HG02884 (cell line): Measurements from ENCODE around the gene KDM4D.
"Not testable (repeated sequence)": the region's sequence is repeated elsewhere in the genome, so short reads cannot be mapped to it uniquely, and the experiment has no call there.

Experiments used
- ATAC-seq: cut with Tn5 transposase; IDR thresholded peaks from one replicate; pipeline ENCODE4 v1.9.1; 2021; ENCODE audit warnings: mild to moderate bottlenecking, moderate library complexity; ENCODE audit not compliant: unreplicated experiment

Gene KDM4D

DNA sequence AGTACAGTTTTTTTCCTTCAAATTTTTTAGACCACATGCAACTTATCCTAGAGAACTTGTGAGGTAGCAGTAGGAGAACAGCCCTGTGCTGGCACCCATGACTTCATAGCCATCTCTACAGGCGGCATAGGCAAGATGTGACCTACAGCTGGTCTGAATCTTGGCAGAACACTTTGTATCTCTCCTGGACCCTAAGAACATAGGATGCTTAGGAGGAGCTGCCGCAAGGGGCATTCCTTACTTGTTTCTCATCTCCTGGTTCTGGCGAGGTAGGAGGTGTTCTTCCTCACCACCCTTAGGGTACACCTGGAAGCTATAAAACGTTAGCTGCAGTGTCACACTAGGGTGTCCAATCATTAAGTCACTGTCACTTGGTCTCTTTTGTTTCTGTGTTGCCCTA is 16.5 kb upstream of the KDM4D start:
- no peak for ATAC-seq

DNA sequence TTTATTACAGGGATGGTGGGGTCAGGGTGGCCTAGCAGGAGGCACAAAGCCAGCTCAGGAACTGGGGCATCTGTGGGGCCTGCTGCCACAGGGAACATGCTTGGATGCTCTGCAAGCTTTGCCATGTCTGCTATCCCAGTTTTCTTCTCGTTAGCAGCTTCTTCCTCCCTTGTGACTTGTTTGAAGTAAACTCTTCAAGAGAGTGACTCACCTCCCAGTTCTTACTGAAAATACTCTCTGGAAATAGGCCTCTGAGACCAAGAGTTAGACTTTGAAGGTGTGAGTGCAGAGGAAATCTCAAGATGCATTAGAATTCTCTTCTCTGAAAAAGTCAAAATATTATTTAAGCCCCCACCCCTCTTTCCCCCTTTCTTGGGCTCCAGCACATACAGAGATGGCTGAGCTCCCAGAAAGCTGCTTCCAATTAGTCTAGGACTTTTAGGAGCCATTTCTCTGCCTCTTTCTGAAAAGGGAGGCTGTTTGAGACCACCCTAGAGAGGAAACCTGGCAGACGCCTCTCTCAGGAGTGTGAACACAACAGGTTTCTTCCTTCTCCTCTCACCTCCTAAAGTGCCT is 15.3 kb upstream of the KDM4D start:
- ATAC-seq: no peak

- ATAC-seq: no peak
These were observed 14.3 kb upstream of the KDM4D start for GRCh38 chr11:94959179-94959578.

- no peak for ATAC-seq
These were observed 13.0 kb upstream of the KDM4D start for GRCh38 chr11:94960488-94960887.

DNA sequence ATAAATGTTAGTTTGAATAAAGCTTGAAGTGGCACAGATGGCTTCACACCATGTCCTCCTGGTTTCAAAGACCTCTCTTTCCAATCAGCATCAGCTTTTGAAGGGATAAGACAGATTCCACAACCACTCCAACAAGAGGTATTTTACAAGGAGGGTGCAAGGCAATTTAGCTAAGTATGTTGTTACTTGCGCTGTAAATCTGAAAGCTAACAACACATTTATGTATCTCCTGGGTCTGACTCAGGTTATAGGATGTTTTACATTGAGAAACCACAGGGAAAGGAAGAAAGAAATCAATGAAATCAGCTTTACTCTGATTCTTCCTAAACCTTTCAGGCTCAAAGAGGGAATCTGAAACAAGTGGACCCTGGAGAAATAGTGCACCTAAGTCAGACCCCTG is 12.3 kb upstream of the KDM4D start:
- ATAC-seq: no peak

DNA sequence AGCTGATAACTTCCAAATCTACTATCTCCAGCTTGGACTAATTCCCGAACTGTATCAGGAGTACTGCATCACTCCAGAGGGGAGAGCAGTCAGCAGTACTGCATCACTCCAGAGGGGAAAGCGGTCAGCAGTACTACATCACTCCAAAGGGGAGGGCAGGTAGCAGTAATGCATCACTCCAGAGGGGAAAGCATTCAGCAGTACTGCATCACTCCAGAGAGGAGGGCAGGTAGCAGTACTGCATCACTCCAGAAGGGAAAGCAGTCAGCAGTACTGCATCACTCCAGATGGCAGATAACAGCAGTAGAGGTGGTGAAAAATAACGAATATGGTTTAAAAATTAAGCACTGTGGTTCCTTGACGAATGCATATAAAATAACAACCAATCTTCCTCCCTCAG is 8.6 kb upstream of the KDM4D start:
- ATAC-seq: no peak

GRCh38 chr11:94968334-94968958 is 5.1 kb upstream of the KDM4D start:
- ATAC-seq: no peak

DNA sequence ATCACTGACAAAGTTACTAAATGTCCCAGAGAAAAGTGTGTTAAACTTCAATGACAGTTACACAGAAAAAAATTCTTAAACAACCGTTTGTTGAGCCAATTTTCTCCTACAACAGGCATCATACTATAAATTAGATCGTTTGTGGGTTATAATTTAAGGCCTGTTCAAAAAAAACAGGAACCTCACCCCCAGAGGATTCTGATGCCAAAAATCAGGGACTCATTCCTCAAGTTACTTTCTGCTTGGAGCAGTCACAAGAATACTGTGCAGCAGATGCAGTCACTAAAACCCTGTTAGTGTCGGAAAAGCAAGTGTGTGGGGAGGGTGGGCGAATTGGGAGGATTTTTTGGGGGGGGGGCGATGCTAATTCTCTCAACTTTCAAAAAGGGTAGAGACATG is 810 bp upstream of the KDM4D start:
- no peak for ATAC-seq

DNA sequence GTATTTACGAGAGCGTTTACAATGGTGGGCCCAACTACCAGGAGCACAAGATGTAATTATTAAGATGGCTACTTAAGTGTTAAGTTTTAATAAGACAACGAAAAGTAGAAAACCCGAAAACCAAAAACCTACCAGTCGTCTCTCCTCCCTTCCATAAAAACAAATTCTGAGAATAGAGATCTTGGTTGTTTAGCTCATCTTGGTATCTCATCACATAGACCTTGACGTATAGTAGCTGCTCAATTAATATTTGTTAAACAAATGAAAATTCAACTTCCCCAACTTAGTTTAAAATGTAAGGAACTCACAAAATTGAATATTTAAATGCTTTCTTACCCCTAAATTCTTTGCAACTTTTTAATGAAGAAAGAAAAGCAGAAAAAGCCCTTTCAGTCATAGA is 669 bp downstream of the KDM4D start:
- ATAC-seq: no peak

DNA sequence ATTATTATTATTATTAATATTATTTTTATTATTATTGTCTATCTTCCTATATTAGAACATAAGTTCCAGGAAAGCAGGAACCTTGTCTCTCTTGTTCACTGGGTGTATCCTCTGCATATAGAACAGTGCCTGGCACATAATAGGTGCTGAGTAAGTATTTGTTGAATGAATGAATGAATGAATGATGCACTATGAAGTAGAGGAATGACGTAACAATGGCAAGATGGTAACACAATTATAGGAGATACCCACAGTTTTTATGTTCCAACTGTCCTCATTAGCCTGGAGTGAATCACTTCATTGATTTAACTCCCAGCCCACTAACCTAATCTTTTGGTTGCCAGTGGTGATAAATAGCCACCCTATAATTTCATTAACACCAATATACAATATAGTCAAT is 2.1 kb downstream of the KDM4D start:
- ATAC-seq: no peak

GRCh38 chr11:94987378-94987777 is 13.9 kb downstream of the KDM4D start:
- no peak for ATAC-seq

DNA sequence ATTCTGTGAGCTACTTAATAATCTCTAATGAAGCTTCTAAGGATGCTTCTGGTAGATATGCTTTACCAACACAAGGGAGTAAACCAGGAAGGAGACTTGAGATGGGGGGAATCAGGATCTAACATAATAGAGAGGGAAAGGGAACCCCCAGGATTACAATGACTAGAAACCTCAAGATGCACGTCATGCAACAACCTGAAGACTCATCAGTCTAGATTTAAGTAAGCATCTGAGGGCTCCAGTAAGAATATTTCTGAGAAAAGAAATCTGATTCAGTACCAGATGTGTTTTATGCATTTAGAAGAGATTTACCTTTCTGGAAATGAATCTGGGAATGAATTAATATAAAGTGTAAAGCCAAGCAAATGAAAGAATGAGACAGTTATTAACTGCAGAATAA is 15.2 kb downstream of the KDM4D start:
- no peak for ATAC-seq

DNA sequence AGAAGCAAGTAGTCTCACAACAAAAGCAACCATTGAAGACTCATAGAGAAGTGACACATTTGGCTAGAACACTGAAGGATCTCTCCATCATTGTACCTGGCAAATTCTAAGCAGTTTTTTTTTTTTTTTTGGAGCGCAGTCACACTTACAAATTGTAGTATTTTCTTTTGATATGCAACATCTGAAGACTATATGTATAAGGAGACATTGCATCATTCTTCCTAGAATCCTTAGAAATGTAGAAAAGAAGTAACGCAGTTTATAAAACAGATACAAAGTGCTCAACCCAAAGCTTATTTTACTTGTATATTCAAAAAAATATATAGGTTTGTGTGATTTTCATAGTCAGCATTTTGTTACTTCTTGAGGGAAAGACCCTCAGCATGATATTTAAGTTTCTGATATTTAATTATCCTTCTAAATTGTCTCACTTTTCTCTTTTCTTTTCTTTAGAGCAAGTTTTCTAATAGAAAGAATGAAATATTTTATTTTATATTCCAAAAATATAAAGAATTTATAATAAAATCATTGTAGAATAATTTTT is 20.0 kb downstream of the KDM4D start:
- ATAC-seq: no peak

DNA sequence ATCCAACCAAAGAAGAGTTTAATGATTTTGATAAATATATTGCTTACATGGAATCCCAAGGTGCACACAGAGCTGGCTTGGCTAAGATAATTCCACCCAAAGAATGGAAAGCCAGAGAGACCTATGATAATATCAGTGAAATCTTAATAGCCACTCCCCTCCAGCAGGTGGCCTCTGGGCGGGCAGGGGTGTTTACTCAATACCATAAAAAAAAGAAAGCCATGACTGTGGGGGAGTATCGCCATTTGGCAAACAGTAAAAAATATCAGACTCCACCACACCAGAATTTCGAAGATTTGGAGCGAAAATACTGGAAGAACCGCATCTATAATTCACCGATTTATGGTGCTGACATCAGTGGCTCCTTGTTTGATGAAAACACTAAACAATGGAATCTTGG is 23.9 kb downstream of the KDM4D start:
- no peak for ATAC-seq

DNA sequence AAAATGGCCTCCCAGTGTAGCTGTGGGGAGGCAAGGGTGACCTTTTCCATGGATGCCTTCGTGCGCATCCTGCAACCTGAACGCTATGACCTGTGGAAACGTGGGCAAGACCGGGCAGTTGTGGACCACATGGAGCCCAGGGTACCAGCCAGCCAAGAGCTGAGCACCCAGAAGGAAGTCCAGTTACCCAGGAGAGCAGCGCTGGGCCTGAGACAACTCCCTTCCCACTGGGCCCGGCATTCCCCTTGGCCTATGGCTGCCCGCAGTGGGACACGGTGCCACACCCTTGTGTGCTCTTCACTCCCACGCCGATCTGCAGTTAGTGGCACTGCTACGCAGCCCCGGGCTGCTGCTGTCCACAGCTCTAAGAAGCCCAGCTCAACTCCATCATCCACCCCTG is 24.8 kb downstream of the KDM4D start:
- no peak for ATAC-seq

GRCh38 chr11:95003716-95004115 is 30.2 kb downstream of the KDM4D start:
- ATAC-seq: no peak

DNA sequence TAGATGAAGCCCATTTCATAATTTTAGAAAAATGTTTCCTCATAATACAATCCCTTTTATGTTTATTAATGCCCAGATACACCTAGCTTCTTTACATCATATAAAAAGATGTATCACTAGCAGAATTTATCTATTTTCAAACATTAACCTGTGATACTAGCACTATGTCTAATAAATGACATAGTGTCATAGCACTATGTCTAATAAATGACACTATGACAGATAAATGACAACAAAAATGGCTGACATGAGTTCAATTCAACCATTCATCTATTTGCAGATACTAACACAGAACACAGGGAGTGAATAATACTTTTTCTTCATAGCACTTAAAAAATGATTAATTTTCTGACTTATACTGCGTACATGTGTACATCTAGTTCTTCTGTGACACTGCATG is 32.1 kb downstream of the KDM4D start:
- no peak for ATAC-seq

DNA sequence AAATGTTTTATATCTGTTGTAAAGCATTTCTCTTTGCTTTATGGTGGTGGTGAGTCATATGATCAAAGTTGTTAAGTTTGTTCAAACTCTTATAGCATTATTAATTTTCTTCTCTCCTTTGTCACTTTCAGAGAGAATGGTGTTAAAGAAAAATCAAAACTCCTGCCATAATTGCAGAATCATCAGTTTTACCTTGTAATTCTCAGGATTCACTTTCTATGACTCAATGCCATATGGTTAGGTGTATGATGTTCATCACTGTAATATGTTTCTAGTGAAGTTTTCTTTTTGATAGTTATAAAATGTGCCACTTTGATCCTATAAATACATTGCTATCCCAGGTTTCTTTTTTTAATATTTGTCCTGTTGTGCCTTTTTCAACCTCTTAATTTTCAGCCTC is 37.9 kb downstream of the KDM4D start:
- ATAC-seq: no peak

DNA sequence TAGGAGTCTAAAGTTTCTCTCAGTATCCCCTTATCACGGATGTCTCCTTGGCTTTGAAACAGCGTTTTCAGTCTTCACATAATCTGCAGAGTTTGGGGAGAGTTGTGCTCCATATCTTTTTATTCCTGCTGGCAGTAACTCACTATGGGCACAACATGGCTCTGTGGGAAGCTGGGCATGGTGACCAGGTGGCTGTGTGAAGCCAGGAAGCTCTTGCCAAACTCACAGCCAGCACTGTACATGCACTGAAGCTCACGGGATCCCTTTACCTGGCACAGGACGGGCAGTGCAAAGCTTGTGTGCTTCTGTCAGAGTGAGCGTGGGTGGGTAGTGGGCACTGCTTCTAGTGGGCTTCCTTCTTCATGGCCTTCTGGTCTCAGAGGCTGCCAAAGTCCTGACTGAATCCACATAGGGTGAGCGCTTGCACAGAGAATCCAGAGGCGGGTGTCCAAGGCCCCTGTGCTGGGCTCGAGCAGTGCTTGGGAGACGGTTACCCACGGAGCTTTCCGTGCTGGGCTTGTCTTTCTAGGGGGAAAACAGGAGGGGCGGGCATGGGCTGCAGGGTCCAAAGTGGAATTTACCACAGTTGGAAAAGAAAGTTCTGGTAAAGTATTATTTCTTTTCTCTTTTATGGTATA is 40.8 kb downstream of the KDM4D start:
- ATAC-seq: no peak

DNA sequence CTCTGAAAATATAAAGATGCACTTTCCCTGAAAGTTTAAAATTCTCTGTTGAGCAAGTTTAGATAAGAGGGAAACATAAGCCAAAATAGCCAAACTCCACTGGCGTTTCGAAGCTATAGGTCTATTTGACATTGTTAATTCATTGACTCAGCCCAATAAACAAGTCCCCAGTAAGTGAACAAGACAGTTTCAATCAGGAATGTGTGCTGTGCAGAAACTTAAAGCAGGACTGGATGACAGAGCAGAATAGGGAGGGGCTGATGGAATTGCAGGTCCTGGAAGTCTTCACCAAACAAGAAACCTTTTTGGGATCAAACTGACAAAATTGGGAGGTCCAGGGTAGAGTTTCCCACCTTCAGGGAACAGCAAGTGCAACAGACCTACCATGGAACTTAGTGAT is 42.6 kb downstream of the KDM4D start:
- no peak for ATAC-seq

GRCh38 chr11:95021468-95021867 is 48.0 kb downstream of the KDM4D start:
- not testable (repeated sequence) for ATAC-seq

DNA sequence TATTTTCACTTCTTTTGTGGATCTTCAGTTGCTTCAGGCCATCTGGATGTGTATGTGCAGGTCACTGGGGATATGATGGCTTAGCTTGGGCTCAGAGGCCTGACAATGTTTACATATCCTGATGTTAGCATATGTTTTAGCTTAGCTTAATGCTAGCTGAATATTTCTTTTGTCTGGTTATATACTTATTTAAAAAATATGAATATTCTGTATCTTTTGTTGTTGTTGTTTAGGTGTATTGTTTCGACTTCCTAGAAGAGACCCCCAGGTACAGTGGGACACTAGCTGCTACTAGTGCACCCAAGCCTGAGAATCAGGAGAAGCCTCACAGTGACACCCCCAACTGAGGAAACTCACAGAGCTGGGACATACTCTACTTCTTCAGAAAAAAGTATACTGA is 51.4 kb downstream of the KDM4D start, which contains the start of gene KDM4E:
TSS of gene KDM4E (plus strand) at position 301 of the 400 bp plus-strand sequence. CDS start 300 bp downstream, outside the sequence.
- ATAC-seq: no peak
